HG03460 (cell line): ENCODE data around the gene RELB.

Experiments used
- ATAC-seq: cut with Tn5 transposase; IDR thresholded peaks from one replicate; pipeline ENCODE4 v1.9.1; 2021; ENCODE audit not compliant: unreplicated experiment

RELB gene

DNA sequence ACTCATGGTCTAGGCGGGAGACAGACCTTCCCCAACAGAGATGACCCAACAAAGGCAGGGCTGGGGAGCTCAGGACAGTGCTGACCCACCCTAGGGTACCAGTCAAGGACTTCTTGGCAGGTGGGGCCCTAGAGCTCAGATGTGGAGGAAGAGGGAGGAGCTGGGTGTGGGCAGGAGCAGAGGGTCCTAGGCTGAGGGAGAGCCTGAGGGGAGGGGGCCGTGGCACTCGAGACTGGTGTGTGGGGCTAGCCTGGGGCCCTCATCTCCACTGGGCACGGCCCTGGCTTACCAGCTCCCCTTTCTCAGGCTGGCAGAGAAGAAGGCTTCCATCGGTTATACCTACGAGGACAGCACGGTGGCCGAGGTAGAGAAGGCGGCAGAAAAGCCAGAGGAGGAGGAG is 56.2 kb downstream of the RELB start:
- no peak for ATAC-seq

DNA sequence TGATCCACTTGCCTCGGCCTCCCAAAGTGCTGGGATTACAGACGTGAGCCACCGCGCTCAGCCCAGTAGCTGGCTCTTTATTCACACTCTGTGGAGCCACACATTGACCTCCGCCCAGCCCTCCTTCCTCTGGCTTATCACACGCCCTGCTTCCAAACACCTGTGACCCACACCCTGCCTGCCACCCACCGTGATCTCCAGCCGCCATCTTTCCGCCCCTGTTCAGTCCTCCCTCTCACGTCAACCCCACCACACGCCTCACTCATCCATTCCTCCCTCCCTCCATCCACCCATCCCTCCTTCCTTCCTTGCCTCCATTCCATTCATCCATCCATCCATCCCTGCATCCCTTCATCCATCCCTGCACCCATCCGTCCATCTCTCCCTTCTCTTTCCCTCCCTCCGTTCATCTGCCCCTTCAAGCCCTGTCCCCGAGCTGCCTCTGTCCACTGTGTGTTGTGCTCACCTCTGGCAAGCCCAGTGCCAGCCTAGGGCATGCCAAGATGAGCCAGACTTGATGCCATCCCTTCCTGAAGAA is 57.4 kb downstream of the RELB start:
- no peak for ATAC-seq

GRCh38 chr19:45059258-45059965 is 58.1 kb downstream of the RELB start:
- no peak for ATAC-seq

DNA sequence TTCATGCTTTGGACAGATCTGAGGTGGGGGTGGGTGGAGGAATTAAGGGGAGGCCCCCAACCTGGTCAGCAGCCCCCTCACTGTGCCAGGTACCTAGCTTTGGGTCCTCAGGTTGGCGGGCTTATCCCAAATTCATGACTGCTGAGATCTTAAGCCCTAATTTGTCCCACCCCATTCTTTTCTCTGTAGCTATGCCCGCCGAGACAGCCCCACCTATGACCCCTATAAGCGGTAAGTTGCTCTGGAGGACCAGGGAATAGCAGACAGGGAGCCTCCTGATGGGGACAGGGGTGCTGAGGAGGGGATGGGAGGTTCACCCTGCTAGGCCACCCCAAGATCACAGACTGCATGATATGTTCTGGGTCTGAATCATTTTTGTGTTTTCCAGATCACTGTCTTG is 60.7 kb downstream of the RELB start:
- ATAC-seq: no peak

DNA sequence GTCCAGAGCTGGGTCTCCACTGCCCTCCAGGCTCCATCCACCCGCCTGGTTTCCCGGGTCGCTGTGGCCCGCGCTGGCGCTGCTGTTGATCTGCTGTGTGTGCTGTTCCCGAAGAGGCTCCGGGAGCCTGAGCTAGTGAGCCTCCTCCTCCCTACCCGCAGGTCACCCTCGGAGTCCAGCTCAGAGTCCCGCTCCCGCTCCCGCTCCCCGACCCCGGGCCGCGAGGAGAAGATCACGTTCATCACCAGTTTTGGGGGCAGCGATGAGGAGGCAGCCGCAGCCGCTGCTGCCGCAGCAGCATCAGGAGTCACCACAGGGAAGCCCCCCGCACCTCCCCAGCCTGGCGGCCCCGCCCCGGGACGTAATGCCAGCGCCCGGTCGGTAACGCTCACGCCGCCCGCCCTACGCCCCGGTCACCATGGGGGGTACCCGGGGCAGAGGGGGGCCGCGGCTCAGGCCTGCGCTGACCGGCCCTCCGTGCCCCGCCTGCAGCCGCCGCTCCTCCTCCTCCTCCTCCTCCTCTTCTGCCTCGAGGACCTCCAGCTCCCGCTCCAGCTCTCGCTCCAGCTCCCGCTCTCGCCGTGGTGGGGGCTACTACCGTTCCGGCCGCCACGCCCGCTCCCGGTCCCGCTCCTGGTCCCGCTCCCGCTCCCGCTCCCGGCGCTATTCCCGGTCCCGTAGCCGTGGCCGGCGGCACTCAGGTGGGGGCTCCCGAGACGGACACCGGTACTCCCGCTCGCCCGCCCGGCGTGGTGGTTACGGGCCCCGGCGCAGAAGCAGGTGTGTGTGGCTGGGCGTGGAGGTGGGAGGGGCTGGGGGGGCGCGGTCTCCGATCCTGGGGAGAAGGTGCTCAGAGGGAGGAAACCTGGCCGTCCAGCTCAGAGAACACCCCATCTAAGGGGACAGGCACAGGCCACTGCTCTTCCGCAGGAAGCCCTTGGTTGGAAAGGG is 62.9 kb downstream of the RELB start:
- ATAC-seq: no peak

- no peak for ATAC-seq
Measured at GRCh38 chr19:45066921-45067661, 65.8 kb downstream of the RELB start.

DNA sequence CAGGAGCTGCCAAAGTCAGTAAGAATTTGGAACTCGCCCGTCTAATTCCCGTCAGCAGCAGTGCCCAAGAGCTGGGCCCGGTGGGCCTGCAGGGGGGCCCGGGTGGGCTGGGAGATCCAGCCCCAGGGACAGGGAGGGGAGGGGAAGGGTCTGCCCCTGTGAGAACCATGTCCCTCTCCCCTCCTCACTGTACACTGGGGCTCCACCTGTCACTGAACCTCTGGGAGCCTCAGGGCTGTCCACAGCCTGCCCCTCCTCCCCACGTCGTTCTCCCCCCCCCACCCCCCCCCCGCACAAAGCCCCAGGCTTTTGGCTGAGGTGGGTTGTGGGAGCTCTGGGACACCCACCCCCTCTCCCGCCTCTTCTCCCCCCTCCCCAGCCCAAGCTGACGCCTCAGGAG is 66.8 kb downstream of the RELB start:
- ATAC-seq: no peak

- ATAC-seq: no peak
Measured at GRCh38 chr19:45069056-45069455, 67.8 kb downstream of the RELB start.

- no peak for ATAC-seq
Measured at GRCh38 chr19:45070214-45070613, 69.0 kb downstream of the RELB start.

- no peak for ATAC-seq
Measured at GRCh38 chr19:45070861-45071544, 69.7 kb downstream of the RELB start.

DNA sequence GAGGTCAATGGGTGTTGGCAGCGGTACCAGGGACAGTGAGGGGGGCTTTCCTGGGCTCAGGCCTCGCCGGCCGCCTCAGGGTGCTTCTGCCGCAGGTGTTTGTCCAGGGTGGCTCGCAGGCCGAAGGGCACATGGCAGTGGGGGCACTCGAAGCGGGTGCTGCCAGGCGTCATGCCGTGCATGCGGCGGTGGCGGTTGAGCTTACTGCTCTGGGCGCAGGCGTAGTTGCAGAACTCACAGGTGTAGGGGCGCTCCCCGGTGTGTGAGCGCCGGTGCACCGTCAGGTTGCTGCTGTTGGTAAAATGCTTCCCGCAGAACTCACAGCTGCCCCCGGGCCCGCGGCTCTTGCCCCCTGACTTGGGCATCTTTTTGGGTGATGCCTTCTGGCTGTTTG is 70.3 kb downstream of the RELB start:
- no peak for ATAC-seq

- no peak for ATAC-seq
Measured at GRCh38 chr19:45071969-45072790, 70.9 kb downstream of the RELB start.

DNA sequence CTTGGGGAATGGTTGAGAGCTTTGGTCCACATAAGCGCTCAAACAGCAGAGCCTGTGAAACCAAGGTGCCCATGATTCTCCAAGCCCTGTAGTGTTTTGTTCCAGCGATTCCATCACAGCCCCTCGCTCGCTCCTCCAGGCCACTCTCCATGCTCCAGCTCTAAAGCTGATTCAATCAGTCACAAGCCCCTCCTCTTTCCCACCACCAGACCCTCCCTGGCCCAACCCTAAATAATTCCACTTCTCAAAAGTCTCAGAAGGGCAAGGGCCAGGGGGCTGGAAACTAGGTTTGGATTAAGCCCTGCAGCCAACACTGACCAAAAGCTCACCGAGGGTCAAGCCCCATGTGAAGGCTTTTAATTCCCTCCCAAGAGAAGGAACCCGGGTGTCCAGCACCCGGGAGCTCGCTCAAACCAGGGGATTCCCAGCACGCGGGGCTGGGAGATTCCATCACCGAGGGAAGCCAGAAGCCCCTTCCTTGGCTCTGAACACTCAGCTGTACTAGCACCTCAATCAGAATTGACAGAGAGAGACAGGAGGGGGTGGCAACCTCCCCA is 73.6 kb downstream of the RELB start:
- no peak for ATAC-seq

DNA sequence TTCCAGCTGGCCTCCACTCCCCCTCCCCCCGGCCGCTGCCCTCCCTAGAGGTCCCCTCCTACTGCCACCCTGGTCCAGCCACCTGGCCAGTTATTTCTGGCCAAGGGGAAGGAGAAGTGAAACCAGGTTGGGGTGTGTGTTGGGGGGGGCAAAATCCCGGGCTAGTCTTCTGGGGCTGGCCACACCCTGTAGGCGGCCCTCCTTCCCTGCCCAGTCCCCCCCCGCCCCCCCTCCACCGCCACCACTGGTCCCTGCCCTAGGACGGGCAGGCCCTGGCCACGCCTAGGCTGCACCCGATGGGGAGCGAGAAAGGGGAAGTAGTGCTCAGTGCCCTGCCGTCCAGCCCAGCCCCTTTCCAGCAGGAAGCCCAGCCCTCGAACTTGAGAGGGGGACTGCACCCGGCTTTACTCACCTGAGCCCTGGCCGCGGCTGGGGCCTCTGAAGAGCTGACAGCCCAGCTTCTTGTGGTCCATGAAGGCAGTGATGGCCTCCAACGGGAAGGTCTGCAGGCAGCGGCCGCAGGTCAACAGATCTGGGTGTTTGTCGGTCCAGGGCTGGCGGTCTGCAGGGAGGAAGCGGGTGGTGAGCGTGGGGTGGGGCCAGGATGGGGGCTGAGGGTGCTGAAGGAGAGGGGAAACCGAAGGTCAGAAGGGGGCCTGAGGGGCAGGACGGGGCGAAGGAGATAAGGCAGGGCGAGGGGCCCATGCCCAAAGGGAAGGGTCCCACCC is 74.2 kb downstream of the RELB start:
- peak; percentile 68 for ATAC-seq

DNA sequence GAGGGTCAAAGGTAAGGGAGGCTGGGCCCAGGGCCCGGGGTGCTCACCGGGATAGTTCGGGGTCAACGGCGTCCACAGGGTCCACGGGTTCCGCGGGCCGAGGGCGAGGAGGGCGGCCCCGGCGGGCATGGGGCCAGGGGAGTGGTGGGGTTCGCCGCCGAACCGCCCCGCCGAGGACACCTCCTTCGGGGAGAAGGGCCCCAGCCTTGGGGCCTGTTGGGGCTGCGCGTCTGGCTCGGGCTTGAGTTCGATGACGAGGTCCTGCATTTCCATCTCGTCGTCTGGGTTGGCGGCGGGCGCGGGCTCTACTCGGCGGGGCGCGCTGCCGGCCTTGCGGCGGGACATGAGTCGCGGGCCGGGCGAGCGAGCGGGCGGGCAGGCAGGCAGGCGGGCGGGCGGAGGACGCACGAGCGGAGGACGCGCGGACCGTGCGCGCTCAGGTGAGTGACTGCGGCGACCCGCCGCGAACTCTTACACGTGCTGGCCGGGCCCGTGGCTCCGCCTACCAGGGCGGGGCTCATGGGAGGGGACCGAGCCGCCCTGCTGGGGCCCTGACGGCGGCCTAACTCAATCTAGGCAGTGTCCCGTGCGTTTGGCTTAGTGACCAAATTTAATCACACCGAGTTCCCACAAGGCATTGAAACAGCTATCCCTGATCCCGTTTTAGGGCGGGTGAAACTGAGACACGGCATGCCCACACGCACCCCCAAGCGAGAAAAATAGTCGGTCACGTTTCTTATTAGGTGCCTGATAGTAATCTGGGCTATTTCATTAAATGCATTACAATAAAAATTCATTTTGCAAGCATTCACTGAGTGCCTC is 75.0 kb downstream of the RELB start, which contains the start of gene ZNF296:
TSS of gene ZNF296 (minus strand) at position 450 of the 822 bp plus-strand sequence. CDS start at position 345, 105 bp downstream.
- peak; percentile 36 for ATAC-seq

- no peak for ATAC-seq
Measured at GRCh38 chr19:45076851-45077730, 75.8 kb downstream of the RELB start.
